Mesodermal cell (in vitro differentiated cells): ENCODE results near the gene UGT2B15. TPM values are rescaled to one million over a fixed set of nuclear protein-coding genes. Genes with fewer than 3 reads are reported as not detected.
"Not testable (repeated sequence)": the region's sequence is repeated elsewhere in the genome, so short reads cannot be mapped to it uniquely, and the experiment has no call there.

ENCODE experiments used
- H3K27ac ChIP-seq: 2 replicates; pipeline ENCODE4 v1.7.0; 2013; ENCODE audit warnings: mild to moderate bottlenecking, low read depth, low read length, moderate library complexity; ENCODE audit not compliant: severe bottlenecking
- H3K36me3 ChIP-seq: 2 replicates; pipeline ENCODE4 v1.7.1; 2013; ENCODE audit warnings: mild to moderate bottlenecking, low read length, moderate library complexity; ENCODE audit not compliant: control insufficient read depth, insufficient read depth
- H3K4me1 ChIP-seq: one replicate; pipeline ENCODE4 v1.7.1; 2013; ENCODE audit warnings: mild to moderate bottlenecking, low read length; ENCODE audit not compliant: insufficient read depth, control insufficient read depth, poor library complexity, severe bottlenecking
- H3K4me3 ChIP-seq: 2 replicates; pipeline ENCODE4 v1.7.0; 2013; ENCODE audit warnings: low read length, control low read depth, mild to moderate bottlenecking; ENCODE audit not compliant: insufficient read depth, poor library complexity, severe bottlenecking; ENCODE audit errors: extremely low read depth
- H3K9me3 ChIP-seq: 2 replicates; pipeline ENCODE4 v1.7.1; 2013; ENCODE audit warnings: mild to moderate bottlenecking, low read length, moderate library complexity; ENCODE audit not compliant: control insufficient read depth
- WGBS, 2 experiments: methylation state at CpG; one replicate each; pipeline ENCODE4 v1.1.5; 2013; ENCODE audit warnings: missing lambda C conversion rate in 2 of 2; ENCODE audit not compliant: insufficient coverage in 2 of 2; 5-methylcytosine and 5-hydroxymethylcytosine counted together
- polyA plus RNA-seq, 2 experiments: library from polyadenylated mRNA; stranded (reverse); fragments of 50-300 nt; gene quantifications; one replicate each; pipeline ENCODE4 v1.2.3, GENCODE V29; 2013

Gene UGT2B15
- polyA plus RNA-seq (2013, experiment 1 of 2), result not detected
- polyA plus RNA-seq (2013, experiment 2 of 2), result not detected

- H3K27ac ChIP-seq, H3K36me3 ChIP-seq, H3K4me3 ChIP-seq, H3K9me3 ChIP-seq, H3K4me1 ChIP-seq: not testable (repeated sequence)
- WGBS, 2 experiments, result no CpG with 5 or more reads among the region's 1 CpG
These were observed at the start of gene UGT2B15 for GRCh38 chr4:68670479-68670939. Gene UGT2B15, minus strand, starts transcription at chr4:68670652. Its CDS starts 34 bp downstream, at chr4:68670618.

DNA sequence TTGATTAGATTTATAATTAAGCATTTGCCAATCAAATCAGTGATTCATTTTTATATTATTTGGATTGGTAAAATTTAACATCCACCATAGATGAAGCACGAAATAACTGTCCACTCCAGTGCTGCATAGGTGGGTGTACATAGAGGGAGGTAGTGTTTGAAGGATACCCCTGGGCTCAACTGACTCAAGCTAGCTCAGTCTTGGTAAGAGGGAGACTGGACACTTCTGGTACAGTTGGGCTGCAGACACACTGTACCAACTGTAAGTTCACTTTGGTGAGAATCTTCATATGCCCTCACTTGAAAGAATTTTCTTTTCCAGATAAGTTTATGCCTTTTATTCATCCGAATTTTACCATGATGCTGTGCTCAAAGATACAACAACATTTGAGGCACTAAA lies 48.6 kb upstream of the UGT2B15 start:
- Histone ChIP-seq H3K27ac (no peak overlapping the region), H3K4me1 (no peaks in the 10 kb centered on the region)
- WGBS, 2 experiments, result no CpG with 5 or more reads among the region's 2 CpGs

DNA sequence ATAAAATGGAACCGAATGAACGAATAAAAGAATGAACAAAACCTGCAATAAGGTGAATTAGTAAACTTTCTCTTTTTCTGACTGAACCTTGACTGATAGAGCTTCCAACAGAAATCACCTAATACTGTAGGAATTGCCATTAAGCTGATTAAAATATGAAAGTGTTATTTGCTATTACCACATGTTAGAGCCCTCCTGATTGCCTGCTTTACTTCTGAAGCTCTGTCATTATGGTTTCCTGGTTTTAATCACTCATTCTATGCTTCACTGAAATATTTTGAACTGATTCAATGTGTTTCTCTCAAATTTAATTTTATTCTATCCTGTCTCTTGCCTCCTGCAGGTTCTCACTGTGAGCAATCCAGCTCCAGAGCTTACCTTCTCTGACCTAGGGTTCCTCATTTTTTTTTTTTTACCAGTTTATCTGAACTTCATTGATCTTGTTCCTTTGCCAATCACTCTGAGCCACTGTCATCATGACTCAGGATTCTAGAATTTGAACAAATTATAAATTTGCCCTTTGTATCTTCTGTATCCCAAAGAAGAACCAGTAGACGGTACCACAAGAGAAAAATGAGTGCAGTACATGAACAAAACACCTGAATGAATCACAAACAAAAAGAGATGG lies 48.1 kb upstream of the UGT2B15 start:
- no peaks in the 10 kb centered on the region for H3K9me3 ChIP-seq

More for the DNA sequence above, 48.6 kb upstream of the UGT2B15 start:
- H3K36me3 ChIP-seq, result no peaks in the 10 kb centered on the region
- no peak overlapping the region for H3K4me3 ChIP-seq
- no peaks in the 10 kb centered on the region for H3K9me3 ChIP-seq

DNA sequence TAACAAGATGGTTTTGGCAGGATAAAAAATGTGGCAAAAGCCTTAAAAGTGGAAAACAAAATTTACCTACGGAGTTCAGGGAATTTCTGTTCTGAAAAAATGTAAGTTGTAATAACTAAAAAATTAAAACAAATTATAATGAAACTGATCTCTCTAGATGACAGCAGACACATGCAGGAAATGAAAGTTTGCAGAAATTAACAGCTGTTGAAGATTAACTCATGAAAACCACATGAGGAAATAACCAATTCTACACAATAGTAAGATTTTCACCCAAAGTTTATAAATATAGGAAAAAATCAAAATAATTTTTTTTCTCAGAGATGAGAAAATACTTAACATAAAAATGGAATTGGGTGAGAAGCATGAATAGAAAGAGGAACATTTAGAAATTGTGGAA lies 47.5 kb upstream of the UGT2B15 start:
- WGBS, 2 experiments, result no CpG with 5 or more reads among the region's 1 CpG
- Histone ChIP-seq H3K4me1 (no peaks in the 10 kb centered on the region), H3K4me3 (no peak overlapping the region)

More for the DNA sequence above, 48.1 kb upstream of the UGT2B15 start:
- no peaks in the 10 kb centered on the region for H3K4me1 ChIP-seq
- no peak overlapping the region for H3K4me3 ChIP-seq
- H3K36me3 ChIP-seq, result no peaks in the 10 kb centered on the region
- no CpG with 5 or more reads among the region's 3 CpGs for WGBS, 2 experiments
- H3K27ac ChIP-seq, result no peak overlapping the region

DNA sequence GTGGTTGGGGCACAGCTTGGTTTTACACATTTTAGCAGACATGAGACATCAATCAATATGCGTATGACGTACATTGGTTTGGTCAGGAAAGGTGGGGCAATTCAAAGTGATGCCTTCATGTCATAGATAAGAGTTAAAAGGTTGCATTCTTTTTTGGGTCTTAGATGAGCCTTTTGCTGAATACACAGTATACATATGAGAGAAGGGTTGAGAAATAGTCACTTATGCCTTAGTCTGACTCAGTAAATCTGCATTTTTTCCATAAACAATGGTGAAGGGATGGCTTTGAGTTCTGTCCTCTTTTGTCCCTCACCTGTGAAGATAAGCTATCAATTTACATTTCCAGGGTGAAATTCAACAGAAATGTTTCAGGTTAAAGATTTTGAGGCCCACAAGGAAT lies 43.9 kb upstream of the UGT2B15 start:
- Histone ChIP-seq H3K9me3 (no peaks in the 10 kb centered on the region), H3K27ac (no peak overlapping the region), H3K4me3 (no peak overlapping the region), H3K4me1 (no peaks in the 10 kb centered on the region), H3K36me3 (no peaks in the 10 kb centered on the region)
- 88 to 93% methylated on average over 2 of the region's 2 CpGs for WGBS, 2 experiments

More for the DNA sequence above, 47.5 kb upstream of the UGT2B15 start:
- H3K27ac ChIP-seq, result no peak overlapping the region
- no peaks in the 10 kb centered on the region for H3K36me3 ChIP-seq
- no peaks in the 10 kb centered on the region for H3K9me3 ChIP-seq

- H3K4me3 ChIP-seq, result no peak overlapping the region
- WGBS, 2 experiments, result 94 to 100% methylated on average over 2 of the region's 3 CpGs
These were observed 41.8 kb upstream of the UGT2B15 start for GRCh38 chr4:68712207-68712606.

DNA sequence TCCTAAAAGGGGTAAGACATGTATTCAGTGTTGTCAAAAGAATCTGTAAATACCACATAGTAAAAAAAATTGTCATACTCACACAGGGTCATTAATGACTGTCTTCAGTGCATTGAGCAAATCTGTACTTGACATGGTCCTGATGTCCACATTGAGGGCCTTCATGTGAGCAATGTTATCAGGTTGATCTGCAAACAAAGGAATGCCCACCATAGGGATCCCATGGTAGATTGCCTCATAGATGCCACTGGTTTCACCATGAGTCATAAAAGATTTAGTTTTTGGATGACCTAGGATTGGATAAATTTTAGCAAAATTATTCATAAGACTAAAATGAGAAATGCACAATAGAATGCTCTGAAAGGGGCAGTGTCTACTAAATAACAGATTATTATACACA lies 38.1 kb upstream of the UGT2B15 start:
- H3K4me3 ChIP-seq, result no peak overlapping the region
- H3K4me1 ChIP-seq, result no peaks in the 10 kb centered on the region
- no peak overlapping the region for H3K27ac ChIP-seq
- H3K36me3 ChIP-seq, result no peaks in the 10 kb centered on the region
- no peaks in the 10 kb centered on the region for H3K9me3 ChIP-seq

More at GRCh38 chr4:68712207-68712606, 41.8 kb upstream of the UGT2B15 start:
- no peaks in the 10 kb centered on the region for H3K4me1 ChIP-seq
- H3K9me3 ChIP-seq, result no peaks in the 10 kb centered on the region
- H3K36me3 ChIP-seq, result no peaks in the 10 kb centered on the region
- no peak overlapping the region for H3K27ac ChIP-seq

DNA sequence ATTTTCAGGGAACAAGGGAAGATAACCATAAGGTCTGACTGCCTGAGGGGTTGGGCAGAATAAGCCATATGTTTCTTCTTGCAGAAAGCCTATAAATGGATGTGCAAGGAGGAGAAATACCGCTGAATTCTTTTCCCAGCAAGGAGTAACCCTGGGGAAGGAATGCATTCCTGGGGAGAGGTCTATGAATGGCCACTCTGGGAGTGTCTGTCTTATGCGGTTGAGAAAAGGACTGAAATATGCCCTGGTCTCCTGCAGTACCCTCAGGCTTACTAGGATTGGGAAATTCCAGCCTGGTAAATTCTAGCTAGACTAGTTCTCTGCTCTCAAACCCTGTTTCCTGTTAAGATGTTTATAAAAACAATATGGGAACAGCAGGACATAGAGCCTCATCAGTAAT lies 32.7 kb upstream of the UGT2B15 start:
- H3K9me3 ChIP-seq, H3K4me3 ChIP-seq, H3K27ac ChIP-seq, H3K36me3 ChIP-seq, H3K4me1 ChIP-seq: not testable (repeated sequence)
- WGBS, 2 experiments, result 62 to 67% methylated on average over 1 of the region's 2 CpGs

DNA sequence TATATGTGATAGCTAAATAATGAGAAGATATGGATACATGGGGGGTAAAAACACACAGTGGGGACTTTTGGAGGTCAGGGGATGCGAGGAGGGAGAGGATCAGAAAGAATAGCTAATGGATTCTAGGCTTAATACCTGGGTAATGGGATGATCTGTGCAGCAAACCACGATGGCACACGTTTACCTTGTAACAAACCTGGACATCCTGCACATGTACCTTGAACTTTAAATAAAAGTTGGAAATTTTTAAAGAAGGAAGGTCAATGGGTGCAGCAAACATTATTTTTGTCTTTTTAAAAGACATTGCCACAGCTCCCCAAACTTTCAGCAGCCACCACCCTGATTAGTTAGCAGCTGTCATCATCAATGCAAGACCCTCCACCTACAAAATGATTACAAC lies 29.7 kb upstream of the UGT2B15 start:
- Histone ChIP-seq H3K4me3 (no peak overlapping the region), H3K36me3 (no peaks in the 10 kb centered on the region), H3K9me3 (no peaks in the 10 kb centered on the region), H3K27ac (no peak overlapping the region), H3K4me1 (no peaks in the 10 kb centered on the region)
- 87 to 92% methylated on average over 3 of the region's 3 CpGs for WGBS, 2 experiments

DNA sequence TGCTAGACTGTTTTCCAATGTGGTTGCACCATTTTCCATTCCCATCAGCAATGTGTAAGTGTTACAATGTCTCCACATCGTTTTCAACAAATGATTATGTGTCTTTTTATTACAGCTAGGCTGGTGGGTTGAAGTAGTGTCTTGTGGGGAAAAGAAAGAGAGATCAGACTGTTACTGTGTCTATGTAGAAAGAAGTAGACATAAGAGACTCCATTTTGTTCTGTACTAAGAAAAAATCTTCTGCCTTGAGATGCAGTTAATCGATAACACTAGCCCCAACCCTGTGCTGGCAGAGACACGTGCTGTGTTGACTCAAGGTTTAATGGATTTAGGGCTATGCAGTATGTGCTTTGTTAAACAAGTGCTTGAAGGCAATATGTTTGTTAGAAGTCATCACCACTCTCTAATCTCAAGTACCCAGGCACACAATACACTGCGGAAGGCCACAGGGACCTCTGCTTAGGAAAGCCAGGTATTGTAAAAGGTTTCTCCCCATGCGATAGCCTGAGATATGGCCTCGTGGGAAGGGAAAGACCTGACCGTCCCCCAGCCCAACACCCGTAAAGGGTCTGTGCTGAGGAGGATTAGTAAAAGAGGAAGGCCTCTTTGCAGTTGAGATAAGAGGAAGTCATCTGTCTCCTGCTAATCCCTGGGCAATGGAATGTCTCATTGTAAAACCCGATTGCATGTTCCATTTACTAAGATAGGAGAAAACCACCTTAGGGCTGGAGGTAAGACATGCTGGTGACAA lies 23.0 kb upstream of the UGT2B15 start:
- Histone ChIP-seq H3K27ac (no peak overlapping the region), H3K4me3 (no peak overlapping the region), H3K36me3 (no peaks in the 10 kb centered on the region), H3K9me3 (no peaks in the 10 kb centered on the region), H3K4me1 (no peaks in the 10 kb centered on the region)
- 81 to 83% methylated on average over 4 to 5 of the region's 9 CpGs for WGBS, 2 experiments

DNA sequence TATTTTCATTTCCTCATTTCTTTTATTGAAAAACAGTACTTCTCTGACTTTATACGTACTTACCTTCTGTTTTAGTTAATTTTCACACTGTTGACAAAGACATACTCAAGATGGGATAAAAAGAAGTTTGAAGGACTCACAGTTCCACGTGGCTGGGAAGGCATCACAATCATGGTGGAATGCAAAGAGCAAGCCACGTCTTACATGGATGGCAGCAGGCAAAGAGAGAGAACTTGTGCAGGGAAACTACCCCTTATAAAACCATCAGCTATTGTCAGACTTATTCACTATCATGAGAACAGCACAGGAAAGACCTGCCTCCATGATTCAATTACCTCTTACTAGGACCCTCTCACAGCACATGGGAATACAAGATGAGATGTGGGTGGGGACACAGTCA lies 20.7 kb upstream of the UGT2B15 start:
- H3K4me3 ChIP-seq, result no peak overlapping the region
- H3K9me3 ChIP-seq, result no peaks in the 10 kb centered on the region
- no peak overlapping the region for H3K27ac ChIP-seq
- H3K4me1 ChIP-seq, result no peaks in the 10 kb centered on the region
- H3K36me3 ChIP-seq, result no peaks in the 10 kb centered on the region
- WGBS, 2 experiments, result 86% methylated on average over 1 of the region's 3 CpGs; no CpG with 5 or more reads in 1 of the 2 experiments
